ENCODE data around the gene HOXD13. TPM values are rescaled to one million over a fixed set of nuclear protein-coding genes. Genes with fewer than 3 reads are reported as not detected.

Gene HOXD13
- total and polyA plus RNA-seq, 2 donors (not counting 1 experiment from before 2014, with no cell fraction given): not detected

GRCh38 chr2:176099728-176100546, 7.4 kb downstream of the HOXD13 start, which contains the start of gene HOXD12:
TSS of gene HOXD12 (plus strand) at chr2:176099795. CDS start at chr2:176099802, 7 bp downstream.
- peaks cover 18 to 39% of the 10 kb centered on the region in 2 donors for H3K4me1 ChIP-seq (ENCODE audit: control insufficient read depth in 2 of 2, insufficient read depth in 2 of 2, low read length in 2 of 2)
- H3K9me3 ChIP-seq (ENCODE audit: control extremely low read depth in 1 of 3, control insufficient read depth in 2 of 3, insufficient read depth in 1 of 3, low read length in 2 of 3): peaks cover 0 to 49% (median 0%) of the 10 kb centered on the region in 3 donors
- ChIA-PET CTCF (interaction anchor here (0.6 to 4.7 kb wide), 3 partner anchors 33 to 1048 kb away, joined by 3 to 72 read pairs (median 5); no protein-coding TSS in a partner anchor), POLR2A (no interaction called here)
- ATAC-seq (ENCODE audit: low read depth): no peak
- no peak within 1 kb of the TSS for H3K9ac ChIP-seq (ENCODE audit: low read length)
- DNase-seq: peak; percentile 26
- peaks cover 15% of the 10 kb centered on the region for H3K4me1 Mint-ChIP-seq
- no peaks in the 10 kb centered on the region for H3K36me3 ChIP-seq (replicated peaks in 1 of 2; ENCODE audit: control extremely low read depth in 1 of 2, control insufficient read depth in 1 of 2, extremely low read depth in 1 of 2, insufficient read depth in 2 of 2, low read length in 1 of 2)
- no peak within 1 kb of the TSS for H3K4me3 ChIP-seq (ENCODE audit: control extremely low read depth in 1 of 5, extremely low read depth in 1 of 5, insufficient read depth in 1 of 5, low read depth in 2 of 5, low read length in 4 of 5)
- H2AFZ ChIP-seq (ENCODE audit: insufficient read depth, low read depth, low read length, poor library complexity, severe bottlenecking): no peak within 1 kb of the TSS
- no peaks in the 10 kb centered on the region for H3K79me2 ChIP-seq (ENCODE audit: control insufficient read depth, insufficient read depth, low read length)
- TF ChIP-seq CTCF (IDR thresholded peaks at IDR 0.05) (no peak), EZH2 (IDR thresholded peaks at IDR 0.05; ENCODE audit: borderline replicate concordance, insufficient read depth, low read depth, low read length, poor library complexity, severe bottlenecking) (no peak)
- H3K27ac Mint-ChIP-seq: no peak within 1 kb of the TSS
- no peaks in the 10 kb centered on the region for H4K20me1 ChIP-seq (ENCODE audit: control insufficient read depth, insufficient read depth, low read length, poor library complexity, severe bottlenecking)
- H3K27me3 ChIP-seq (replicated peaks in 1 of 4; ENCODE audit: control extremely low read depth in 1 of 4, control insufficient read depth in 3 of 4, insufficient read depth in 4 of 4, low read length in 3 of 4): peaks cover 0 to 96% (median 70%) of the 10 kb centered on the region in 4 experiments
- H3K27me3 Mint-ChIP-seq: peaks cover 82% of the 10 kb centered on the region
- intact Hi-C loops (cut with micrococcal nuclease): loop anchor here (10.0 kb wide), 1 partner anchor 1765 kb away; the partner anchor contains the start of gene SP9
- H3K9me3 Mint-ChIP-seq (ENCODE audit: insufficient read depth): no peaks in the 10 kb centered on the region
- no peak within 1 kb of the TSS for H3K27ac ChIP-seq (ENCODE audit: low read length in 2 of 2)
- H3K4me3 Mint-ChIP-seq: no peak within 1 kb of the TSS
- WGBS (ENCODE audit: insufficient coverage): 15% methylated on average over 67 of the region's 70 CpGs
- no peak within 1 kb of the TSS for H3K4me2 ChIP-seq (replicated peaks; ENCODE audit: low read depth, low read length, poor library complexity, severe bottlenecking)

Measured in B cell (primary cell).